ENCODE data around the gene ZBTB7C. TPM values are rescaled to one million over a fixed set of nuclear protein-coding genes. Genes with fewer than 3 reads are reported as not detected.

The ZBTB7C gene
- polyA plus RNA-seq, 1 of the 3 experiments (the other 2 are of a cell fraction), result 0.05 TPM

GRCh38 chr18:48024009-48024512, 385.1 kb downstream of the ZBTB7C start:
- ChIA-PET CTCF (interaction anchor here (0.7 to 20.7 kb wide), 29 partner anchors 10 to 666 kb away, joined by 3 to 333 read pairs (median 3); partner anchors contain the start of gene SMAD2), POLR2A (interaction anchor here (0.9 to 1.0 kb wide), 2 partner anchors 14 to 418 kb away, joined by 3 read pairs; no protein-coding TSS in a partner anchor)
- no peak overlapping the region for H3K9ac ChIP-seq

GRCh38 chr18:48023334-48024008, 385.7 kb downstream of the ZBTB7C start:
- no peak overlapping the region for H3K9ac ChIP-seq
- POLR2A ChIA-PET, result interaction anchor here (0.9 to 1.0 kb wide), 2 partner anchors 14 to 418 kb away, joined by 3 read pairs; no protein-coding TSS in a partner anchor
- TF ChIP-seq EP300 (IDR thresholded peaks at IDR 0.05; ENCODE audit: borderline replicate concordance in 1 of 2, low read depth in 1 of 2, low read length in 1 of 2) (peak in 1 of 2 experiments; percentile 60; a peak in 2 of 4 replicates), RAD21 (IDR thresholded peaks at IDR 0.05; ENCODE audit: low read length) (peak; percentile 95), RCOR1 (IDR thresholded peaks at IDR 0.05; ENCODE audit: low read length) (peak; percentile 23; the same call in 1 of the 2 replicates), CHD2 (IDR thresholded peaks at IDR 0.05; ENCODE audit: low read length, partially characterized antibody) (peak; percentile 68), JUND (IDR thresholded peaks at IDR 0.05) (no peak), GABPA (IDR thresholded peaks at IDR 0.05; ENCODE audit: low read depth) (no peak), ELF1 (IDR thresholded peaks at IDR 0.05) (peak; percentile 52), PBX3 (IDR thresholded peaks at IDR 0.05) (no peak; the same call in 1 of the 2 replicates), FOXM1 (IDR thresholded peaks at IDR 0.05; ENCODE audit: low read depth) (no peak), RFX5 (IDR thresholded peaks at IDR 0.05; ENCODE audit: low read length) (peak; percentile 47; the same call in 1 of the 2 replicates), USF1 (IDR thresholded peaks at IDR 0.05; ENCODE audit: borderline replicate concordance, low read depth) (no peak; the same call in 1 of the 2 replicates), TCF12 (IDR thresholded peaks at IDR 0.05) (0 out of 2 replicates have a peak, but pooled peaks have one; percentile 32), FOXJ3 (CRISPR knock-in tag; IDR thresholded peaks at IDR 0.05) (peak; percentile 52), SIN3A (IDR thresholded peaks at IDR 0.05; ENCODE audit: borderline replicate concordance, low read depth, low read length) (no peak), POLR2AphosphoS5 (IDR thresholded peaks at IDR 0.05; ENCODE audit: low read depth, low read length) (no peak), FOSL2 (IDR thresholded peaks at IDR 0.05; ENCODE audit: borderline replicate concordance, low read depth) (no peak), GATA2 (CRISPR knock-in tag; IDR thresholded peaks at IDR 0.05) (peak; percentile 98), MEF2A (IDR thresholded peaks at IDR 0.05; ENCODE audit: borderline replicate concordance, low read depth) (no peak), NFIC (IDR thresholded peaks at IDR 0.05; ENCODE audit: borderline replicate concordance) (peak; percentile 72), SMC3 (IDR thresholded peaks at IDR 0.05; ENCODE audit: low read depth, low read length) (peak; percentile 75), CTCF (IDR thresholded peaks at IDR 0.05) (peak; percentile 64)

More at GRCh38 chr18:48024009-48024512, 385.1 kb downstream of the ZBTB7C start:
- Histone ChIP-seq H3K79me2 (ENCODE audit: insufficient read depth) (no peaks in the 10 kb centered on the region), H3K36me3 (replicated peaks in 1 of 2; ENCODE audit: control insufficient read depth in 1 of 2, insufficient read depth in 2 of 2, low read length in 1 of 2) (no peaks in the 10 kb centered on the region), H3K27me3 (ENCODE audit: insufficient read depth) (peaks cover 22% of the 10 kb centered on the region), H3K9me3 (no peaks in the 10 kb centered on the region), H3K4me1 (ENCODE audit: control insufficient read depth in 1 of 2, insufficient read depth in 2 of 2, low read depth in 1 of 2, low read length in 1 of 2) (peaks cover 5 to 37% of the 10 kb centered on the region in 2 experiments; a peak in 3 of 4 replicates), H3K4me3 (ENCODE audit: low read depth in 2 of 2, low read length in 1 of 2) (peak overlapping the region in 1 of 2 experiments; percentile 35; a peak in 1 of 4 replicates), H3K9me2 (no peaks in the 10 kb centered on the region), H3K4me2 (peak overlapping the region; percentile 53), H4K20me1 (ENCODE audit: insufficient read depth) (no peaks in the 10 kb centered on the region), H3F3A (replicated peaks; ENCODE audit: insufficient read depth) (peaks cover 10% of the 10 kb centered on the region), H2AFZ (ENCODE audit: low read depth) (peak overlapping the region; percentile 60; the same call in 1 of the 2 replicates), H3K27ac (ENCODE audit: low read depth in 2 of 2, low read length in 1 of 2) (peak overlapping the region; percentile 45 to 97)
- DNase-seq, result no peak
- TF ChIP-seq FOXJ3 (CRISPR knock-in tag; IDR thresholded peaks at IDR 0.05) (0 out of 2 replicates have a peak, but pooled peaks have one; percentile 14), MAX (IDR thresholded peaks at IDR 0.05; ENCODE audit: low read depth) (no peak)
- 100% methylated on average over 3 of the region's 4 CpGs for WGBS (ENCODE audit: low lambda C conversion rate)

More at GRCh38 chr18:48023334-48024008, 385.7 kb downstream of the ZBTB7C start:
- Histone ChIP-seq H2AFZ (ENCODE audit: low read depth) (peak overlapping the region; percentile 60; the same call in 1 of the 2 replicates), H3K27me3 (ENCODE audit: insufficient read depth) (peaks cover 22% of the 10 kb centered on the region), H3K4me3 (ENCODE audit: low read depth in 2 of 2, low read length in 1 of 2) (peak overlapping the region in 1 of 2 experiments; percentile 35; a peak in 1 of 4 replicates), H3K36me3 (replicated peaks in 1 of 2; ENCODE audit: control insufficient read depth in 1 of 2, insufficient read depth in 2 of 2, low read length in 1 of 2) (no peaks in the 10 kb centered on the region), H3K4me1 (ENCODE audit: control insufficient read depth in 1 of 2, insufficient read depth in 2 of 2, low read depth in 1 of 2, low read length in 1 of 2) (peaks cover 5 to 34% of the 10 kb centered on the region in 2 experiments; a peak in 3 of 4 replicates), H3K79me2 (ENCODE audit: insufficient read depth) (no peaks in the 10 kb centered on the region), H3K9me2 (no peaks in the 10 kb centered on the region), H3K9me3 (no peaks in the 10 kb centered on the region), H3K4me2 (peak overlapping the region; percentile 53), H4K20me1 (ENCODE audit: insufficient read depth) (no peaks in the 10 kb centered on the region), H3F3A (replicated peaks; ENCODE audit: insufficient read depth) (peaks cover 10% of the 10 kb centered on the region), H3K27ac (ENCODE audit: low read depth in 2 of 2, low read length in 1 of 2) (peak overlapping the region; percentile 45 to 97)
- peak; percentile 89 for DNase-seq
- under 1% methylated on average over 9 of the region's 9 CpGs for WGBS (ENCODE audit: low lambda C conversion rate)
- CTCF ChIA-PET, result interaction anchor here (0.6 to 20.7 kb wide), 26 partner anchors 11 to 667 kb away, joined by 3 to 333 read pairs (median 4); partner anchors contain the start of gene SMAD2

Data from SK-N-SH (cell line).